NCI-H2107 treated with DMSO at 0.1 percent for 48 hours (cell line): ENCODE results near the gene F8.
"Not testable (repeated sequence)": the region's sequence is repeated elsewhere in the genome, so short reads cannot be mapped to it uniquely, and the experiment has no call there.

ENCODE experiments used
- DNase-seq: peaks from one replicate; lab custom pipeline; 2025; ENCODE audit not compliant: unreplicated experiment; lab: John Stamatoyannopoulos, UW

The F8 gene

DNA sequence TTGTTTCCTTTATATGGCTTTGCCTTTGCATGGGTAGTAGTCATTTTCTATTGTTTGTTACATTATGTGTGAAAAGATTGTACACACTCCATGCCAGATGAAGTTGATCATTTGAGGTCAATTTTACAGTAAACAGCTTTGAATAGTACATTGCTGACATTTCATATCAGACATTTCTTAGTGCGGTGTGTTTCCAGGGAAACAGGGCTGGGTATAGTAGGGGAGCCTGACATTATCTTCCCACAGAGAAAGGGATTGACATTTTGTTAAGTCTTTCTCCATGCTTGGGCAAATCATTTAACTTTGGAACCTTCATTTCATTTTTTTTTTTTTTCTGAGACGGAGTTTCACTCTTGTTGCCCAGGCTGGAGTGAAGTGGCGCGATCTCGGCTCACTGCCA is 9.1 kb upstream of the F8 start:
- no peak for DNase-seq

DNA sequence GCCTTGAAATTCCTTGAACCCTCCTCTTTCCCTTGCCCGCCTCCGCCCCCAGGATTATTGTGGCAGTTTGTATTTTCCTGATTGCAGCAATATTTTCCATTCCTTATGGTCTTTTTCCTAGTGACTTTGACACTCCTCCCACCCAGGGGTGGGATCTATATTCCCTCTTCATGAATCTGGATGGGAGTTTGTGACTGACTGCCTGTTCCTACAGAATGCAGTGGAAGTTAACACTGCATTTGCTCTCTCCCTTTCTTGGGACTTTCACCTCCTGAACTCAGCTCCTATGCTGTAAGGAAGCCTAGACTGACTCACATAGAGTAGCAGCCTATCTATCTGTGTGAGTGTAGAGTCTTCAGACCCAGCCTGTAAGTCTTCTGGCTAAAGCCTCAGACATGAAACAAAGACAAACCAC is 6.4 kb upstream of the F8 start:
- no peak for DNase-seq

DNA sequence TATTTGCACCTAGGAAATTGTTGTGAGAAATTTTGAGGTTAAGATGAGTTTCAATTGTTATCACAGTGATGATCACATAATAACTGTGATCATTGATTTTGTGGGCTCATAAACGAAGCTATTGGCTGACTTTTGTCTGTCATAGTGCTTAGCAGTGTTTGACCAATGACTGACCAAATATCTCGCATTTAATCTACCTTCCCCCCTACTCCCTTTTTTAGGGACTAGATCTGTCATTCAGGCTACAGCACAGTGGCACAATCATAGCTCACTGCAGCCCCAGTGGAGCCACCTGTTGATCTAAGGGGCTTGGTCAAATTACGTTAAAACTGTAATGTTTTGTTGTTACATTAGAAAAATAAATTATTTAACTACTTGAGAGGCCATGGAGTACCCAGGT is 5.6 kb upstream of the F8 start:
- no peak for DNase-seq

DNA sequence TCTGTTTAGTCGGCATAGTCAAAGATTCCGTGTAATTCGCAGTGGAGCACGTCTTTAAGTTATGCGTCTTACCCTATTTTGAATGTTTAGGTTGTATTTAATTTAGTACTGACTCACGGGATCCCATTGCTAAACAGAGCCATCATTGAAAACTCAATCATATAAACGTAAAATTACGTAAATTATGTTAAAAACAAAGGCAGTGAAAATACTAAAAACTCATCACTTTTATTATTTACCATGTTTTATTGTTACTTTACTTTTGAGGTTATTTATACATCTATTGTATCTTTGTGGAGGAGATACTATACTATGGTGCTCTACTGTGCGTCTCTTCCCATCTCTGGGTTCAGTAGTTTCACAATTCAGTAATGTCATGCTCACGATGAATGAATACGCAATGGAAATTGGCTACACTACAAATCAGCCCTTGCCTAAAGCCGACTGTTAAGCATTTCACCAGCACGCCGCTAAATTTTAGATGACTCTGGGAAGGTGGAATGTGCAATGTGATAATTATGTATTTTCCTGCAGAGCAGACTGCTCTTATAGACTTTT is 5.1 kb upstream of the F8 start:
- DNase-seq, result peak; percentile 75

DNA sequence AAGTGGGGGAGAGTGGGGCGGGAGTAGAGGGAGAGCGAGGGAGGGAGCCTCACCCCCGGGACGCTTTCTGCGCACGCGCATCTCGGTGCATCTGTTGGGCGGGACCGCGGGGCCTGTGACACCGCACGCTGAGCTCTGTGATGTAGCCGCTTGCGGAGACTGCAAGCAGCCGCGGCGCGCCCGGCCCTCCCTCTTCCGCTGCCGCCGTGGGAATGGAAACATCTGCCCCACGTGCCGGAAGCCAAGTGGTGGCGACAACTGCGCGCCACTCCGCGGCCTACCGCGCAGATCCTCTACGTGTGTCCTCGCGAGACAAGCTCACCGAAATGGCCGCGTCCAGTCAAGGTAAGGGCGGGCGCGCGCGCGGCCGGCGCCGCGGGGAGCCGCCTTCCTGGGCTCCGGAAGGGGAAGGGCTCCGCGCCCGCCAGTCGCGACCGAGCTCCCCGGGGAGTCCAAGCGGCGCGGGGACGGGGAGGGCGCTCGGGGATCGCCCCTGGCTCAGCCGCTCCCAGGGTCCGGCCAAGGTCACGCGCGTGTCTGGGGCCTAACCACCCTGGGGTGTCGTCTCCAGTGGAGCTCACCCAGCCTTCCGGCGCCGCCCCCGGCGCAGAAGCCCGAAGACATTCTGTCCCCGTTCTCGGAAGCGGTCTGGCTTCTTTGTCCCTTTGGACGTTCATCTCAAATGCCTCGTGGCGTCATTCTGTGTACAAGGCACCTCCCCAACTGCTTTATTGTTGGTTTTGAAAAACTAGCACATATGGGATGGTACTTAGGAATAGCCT is 4.4 kb upstream of the F8 start, which contains the start of gene FUNDC2:
FUNDC2 (plus strand) TSS at position 118 of the 782 bp plus-strand sequence; CDS start at position 213, 95 bp downstream.
- DNase-seq, result peak; percentile 91

DNA sequence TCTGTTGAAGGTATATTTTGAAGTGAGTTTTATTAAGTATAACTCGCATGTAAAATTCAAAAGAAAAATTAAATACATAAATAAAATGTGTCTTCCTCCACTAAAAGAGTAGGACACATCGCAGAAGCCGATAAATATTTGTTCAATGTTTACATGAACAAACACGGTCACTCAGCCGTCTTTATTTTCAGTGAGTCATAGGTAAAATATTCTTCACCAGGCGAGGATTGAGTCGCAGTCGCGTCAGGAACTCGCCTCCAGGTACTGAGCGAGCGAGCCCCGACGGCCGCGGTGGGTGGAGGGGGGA is 3.9 kb upstream of the F8 start:
- DNase-seq, result no peak

DNA sequence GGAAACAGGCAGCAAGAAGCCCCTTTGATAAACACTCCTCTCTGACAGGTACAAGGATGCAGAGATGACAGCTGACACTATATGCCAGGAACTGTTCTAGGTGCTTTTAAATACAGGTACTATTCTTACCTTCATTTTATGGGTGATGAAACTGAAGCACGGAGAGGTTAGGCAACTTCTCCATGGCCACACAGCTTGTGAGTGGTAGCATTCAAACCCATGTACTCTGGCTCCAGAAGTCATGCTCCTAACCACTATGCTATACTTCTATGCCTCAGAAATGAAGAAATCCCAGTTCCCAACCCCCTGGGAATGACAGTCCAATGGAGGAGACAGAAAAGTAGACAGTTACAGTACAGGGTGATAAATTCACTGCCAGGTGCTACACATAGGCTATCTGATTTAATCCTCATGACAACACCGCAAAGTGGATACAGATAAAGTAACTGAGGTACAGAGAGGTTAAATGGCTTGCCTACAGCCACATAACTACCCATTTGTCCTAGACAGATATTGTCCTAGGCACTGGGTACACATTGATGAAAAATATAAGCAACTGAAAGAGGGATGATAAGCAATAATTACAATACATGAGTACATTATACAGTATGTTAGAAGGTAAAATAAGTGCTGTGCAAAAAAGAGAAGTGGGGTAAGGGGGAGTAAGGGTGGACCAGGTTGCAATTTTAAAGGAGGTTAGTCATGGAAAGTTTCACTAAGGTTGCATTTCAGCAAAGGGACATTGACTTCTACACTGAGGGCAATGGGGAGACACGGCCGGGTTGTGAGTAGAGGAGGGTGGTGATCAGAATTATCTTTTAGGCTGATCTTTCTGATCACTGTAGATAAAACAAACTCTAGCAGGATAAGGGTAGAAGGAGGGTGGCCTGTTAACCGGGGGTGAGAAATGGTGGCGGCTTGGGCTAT is 1.6 kb upstream of the F8 start:
- DNase-seq, result no peak

DNA sequence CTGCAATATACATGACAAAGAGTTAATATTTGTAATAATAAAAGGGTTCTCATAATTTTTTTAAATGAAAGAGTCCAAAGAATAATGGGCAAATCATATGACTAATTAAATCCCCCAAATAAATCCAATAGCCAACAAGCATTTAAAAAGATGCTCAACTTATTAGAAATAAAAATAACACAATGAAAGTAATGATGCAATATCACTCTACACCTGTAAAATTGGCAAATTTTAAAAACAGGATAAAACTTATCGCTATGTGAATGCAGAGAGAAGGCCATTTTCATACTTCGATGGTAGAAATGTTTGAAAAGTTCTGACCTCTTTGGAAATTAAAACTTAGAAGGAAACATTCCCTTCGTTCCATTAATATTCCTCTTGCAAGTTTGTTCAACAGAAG is 1.9 kb downstream of the F8 start:
- DNase-seq, result no peak

DNA sequence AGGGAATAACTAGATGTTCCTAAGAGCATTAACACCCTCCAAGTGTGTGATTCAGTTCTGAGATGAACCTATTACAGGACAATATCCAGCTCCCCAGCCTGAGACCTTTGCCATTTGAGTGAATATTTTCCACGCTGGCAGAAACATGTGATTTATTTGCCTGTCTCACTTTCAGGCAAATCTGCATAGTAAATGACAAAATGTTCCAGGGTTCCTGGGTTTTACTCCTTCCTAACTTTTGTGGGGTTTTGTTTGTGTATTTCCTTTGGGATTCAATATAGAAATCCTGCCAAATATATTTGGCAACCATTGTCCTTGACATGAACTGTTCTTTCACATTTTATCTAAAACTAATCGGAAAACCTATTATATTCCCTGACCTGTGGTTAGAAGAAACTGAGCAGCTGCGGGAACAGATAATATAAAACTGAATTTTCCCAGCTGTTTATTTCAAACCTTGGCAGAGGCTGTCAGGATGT is 12.5 kb downstream of the F8 start:
- no peak for DNase-seq

DNA sequence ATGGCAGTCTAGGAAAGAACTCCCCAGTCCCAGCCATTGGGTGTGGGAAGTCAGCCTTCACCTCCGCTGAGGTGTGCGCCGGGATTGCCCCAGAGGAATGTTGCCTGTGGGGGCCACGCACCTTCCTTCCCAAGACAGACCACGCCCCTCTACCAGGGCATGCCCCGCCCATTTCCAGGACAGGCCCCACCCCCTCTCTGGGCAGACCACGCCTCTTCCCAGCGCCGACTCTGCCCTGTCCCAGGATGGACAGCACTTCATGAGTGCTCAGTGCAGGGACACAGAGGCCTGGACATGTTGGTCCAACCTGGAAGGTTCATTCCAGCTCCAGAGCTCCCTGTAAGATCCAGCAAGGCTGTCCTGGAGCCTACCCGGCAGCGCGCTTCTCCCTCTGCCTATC is 13.9 kb downstream of the F8 start:
- not testable (repeated sequence) for DNase-seq

DNA sequence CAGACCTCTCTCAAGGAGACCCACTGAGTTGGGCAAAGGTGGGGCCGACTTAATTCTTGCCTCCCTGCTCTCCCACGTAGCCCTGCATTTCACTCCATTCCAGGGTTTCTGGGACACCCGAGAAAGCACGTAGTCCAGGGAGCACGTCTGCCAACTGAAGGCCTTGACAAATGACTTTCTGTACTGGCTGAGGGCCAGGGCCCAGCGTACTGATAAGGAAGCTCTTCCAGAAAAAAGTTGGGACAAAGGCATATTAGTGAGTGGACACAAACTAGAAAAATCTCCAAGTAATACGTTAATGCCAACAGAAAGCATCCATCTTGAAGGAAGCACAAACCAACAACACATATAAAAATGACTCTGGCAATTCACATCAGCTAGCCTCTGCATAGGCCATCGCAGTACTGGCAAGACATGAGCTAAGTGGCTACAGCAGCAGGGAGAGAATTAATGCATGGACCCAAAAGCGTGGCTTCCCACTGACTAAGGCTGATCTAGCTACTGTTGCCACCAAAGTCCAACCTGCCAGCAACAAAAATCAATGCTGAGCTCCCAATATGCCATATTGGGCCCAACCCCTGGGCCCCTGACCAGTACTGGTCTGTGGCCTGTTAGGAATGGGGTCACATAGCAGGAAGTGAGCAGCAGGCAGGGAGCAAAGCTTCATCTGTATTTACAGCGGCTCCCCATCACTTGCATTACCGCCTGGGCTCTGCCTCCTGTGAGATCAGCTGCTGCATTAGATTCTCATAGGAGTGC is 15.4 kb downstream of the F8 start:
- not testable (repeated sequence) for DNase-seq

DNA sequence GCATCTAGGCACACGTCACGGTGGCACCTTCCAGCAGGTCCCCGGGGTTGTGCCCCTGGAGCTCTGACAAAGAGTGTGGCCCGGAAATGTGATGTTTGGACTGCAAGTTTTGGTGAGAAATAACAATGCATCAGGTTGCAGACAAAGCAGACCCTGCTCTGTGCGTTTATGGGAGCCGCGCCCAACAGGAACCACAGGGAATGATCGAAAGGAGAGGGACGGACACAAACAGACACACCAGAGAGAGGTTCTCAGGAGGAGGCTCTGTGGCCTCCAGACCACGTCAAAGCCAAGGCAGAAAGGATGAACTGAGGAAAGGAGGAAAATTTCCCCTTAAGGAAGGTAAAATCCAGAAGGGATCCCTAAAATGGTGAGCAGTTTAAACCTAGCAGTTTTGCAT is 16.1 kb downstream of the F8 start:
- not testable (repeated sequence) for DNase-seq

DNA sequence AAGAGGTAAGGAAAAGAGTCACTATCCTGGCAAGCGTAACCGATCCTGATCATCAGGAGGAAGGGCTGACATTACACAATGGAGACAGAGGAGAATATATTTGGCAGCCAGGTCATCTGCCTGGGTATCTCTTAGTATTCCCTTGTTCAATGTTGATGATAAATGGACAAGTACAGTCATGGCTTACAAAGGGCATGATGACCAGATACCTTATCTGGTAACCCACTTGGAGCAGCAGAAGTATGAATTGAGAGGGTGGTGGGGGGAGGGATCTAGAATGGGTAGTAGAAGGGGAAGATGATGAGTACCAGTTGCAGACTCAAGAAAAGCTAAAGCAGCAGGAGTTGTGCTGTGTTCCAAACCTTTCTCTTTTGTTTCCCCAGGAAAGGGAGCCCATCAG is 17.3 kb downstream of the F8 start:
- DNase-seq, result no peak

DNA sequence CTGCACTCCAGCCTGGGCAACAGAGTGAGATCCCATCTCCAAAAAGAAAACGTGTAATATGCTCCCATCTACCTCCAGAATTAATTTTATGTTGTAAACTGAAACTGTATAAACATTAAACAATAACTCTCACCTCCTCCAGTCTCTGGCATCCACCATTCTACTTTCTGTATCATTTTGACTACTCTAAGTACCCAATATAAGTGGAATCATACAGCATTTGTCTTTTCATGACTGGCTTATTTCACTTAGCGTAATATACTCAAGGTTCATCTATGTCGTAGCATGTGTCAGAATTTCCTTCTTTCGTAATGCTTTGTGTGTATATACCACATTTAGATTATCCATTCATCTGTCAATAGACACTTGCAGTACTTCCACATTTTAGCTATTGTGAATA is 20.6 kb downstream of the F8 start:
- DNase-seq, result no peak

DNA sequence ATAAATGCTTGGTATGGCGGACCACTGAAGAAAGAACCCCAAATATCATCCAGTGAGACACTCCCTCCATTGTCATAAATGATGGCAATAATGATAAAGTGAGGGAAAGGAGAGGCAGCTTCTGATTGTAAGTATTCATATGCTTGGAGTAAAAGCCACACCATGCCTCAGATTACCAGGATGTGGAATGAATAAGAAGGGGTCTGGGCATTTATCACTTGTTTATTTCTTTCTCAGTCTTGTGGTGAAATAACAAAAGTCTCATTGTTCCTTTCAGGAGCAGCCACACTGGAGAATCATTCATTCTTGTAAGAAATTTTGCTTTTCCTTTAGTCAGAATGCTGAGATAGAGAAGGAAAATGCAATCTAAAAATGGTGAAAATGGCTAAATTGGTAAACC is 21.7 kb downstream of the F8 start:
- DNase-seq, result no peak

DNA sequence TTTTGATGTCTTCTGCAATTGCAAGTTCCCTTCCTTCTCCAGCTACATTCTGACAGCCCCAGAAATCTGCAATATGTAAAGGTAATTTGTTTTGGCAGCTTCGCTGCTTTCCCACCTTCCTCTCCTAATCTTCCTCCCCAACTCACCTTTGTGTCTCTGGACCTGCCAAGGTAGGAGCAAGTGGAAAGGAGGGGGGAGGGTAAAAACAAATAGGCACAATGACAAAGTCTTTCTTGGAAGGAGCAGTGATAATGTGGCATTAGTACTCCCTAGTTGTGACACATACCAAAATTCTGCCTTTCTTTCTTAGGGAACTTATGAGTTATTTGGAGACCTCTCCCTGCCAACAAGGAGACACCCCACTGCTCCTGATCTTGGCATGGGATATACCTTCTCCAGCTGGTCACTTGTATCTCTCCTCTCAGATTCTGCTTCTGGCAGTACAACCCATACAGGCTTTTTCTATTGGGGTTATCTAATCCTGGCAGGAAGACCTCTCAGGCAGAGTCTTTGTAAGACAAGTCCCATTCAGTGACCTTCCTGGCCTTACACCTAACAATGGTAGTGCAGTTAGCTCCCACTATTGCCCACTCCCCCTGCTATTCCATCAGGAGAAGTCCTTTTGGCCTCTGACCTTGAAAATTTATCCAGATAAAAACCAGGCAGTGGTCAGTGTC is 24.2 kb downstream of the F8 start:
- no peak for DNase-seq

DNA sequence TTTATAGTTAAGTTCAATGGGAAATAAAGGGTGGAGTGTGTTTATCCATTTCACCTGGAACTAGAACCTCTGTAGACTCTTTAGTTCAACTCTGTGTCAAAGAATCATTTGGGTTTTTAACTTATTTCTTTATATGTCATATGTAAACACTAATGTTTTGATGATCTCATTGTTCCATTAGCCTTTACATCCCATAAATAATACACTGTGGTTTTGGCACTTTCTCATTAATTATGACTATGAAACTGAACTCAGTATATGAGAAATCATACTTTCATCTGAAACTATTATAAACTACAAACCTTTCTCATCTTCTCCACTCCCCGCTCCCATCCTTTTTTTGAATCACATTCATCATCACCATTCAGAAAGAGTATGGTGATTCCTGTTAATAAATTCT is 31.0 kb downstream of the F8 start:
- DNase-seq, result no peak

DNA sequence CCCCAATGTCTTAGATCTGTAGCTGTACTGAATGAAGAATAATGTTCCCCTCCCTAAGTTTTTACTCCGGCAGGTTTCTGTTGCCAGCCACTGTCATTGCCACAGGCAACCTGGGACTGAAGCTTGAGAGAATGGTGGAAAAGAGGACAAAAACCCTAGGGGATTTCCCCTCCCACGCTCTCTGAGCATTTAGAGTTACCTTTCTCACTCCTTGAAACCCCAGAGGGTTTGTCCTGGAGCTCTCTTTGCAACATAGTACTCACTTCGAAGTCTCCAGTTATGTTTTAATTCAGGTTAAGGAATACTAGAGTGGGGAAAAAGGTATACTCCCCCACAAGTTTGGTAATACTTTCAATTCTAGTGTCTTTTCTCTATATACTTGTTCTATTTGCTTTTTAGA is 31.5 kb downstream of the F8 start:
- DNase-seq, result no peak

DNA sequence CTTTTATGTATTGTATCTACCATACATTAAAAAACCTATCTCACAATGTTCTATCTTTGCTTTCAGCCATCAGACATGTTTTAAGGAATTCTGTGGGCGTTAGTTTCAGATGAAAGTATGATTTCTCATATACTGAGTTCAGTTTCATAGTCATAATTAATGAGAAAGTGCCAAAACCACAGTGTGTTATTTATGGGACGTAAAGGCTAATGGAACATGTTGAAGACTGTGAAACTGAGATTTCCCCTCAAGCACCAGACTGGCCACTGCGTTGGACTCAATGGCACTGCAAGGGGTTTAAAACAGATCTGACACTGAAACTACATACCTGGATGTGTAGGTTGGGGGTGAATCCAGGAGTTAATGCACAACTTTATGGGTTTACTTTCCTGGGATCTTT is 32.0 kb downstream of the F8 start:
- DNase-seq, result no peak

DNA sequence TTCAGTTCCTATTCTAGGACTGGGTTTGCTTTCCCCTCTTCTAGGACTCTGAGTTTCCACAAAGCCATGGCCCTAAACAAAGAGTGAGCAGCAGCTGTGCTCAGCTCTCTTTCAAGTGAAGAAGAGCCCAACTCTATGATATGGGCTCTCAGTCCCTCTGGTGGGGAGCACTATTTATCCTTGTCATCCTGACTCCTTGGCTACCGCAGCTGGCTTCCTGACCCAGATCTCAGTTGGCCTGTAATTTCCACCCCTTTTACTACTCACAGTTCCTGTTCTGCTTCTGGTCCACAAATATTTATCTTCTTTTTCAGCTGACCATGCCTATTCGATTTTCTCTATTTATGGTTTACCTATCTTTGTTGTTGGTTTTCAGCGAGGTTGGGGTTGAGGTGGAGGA is 33.8 kb downstream of the F8 start:
- no peak for DNase-seq

DNA sequence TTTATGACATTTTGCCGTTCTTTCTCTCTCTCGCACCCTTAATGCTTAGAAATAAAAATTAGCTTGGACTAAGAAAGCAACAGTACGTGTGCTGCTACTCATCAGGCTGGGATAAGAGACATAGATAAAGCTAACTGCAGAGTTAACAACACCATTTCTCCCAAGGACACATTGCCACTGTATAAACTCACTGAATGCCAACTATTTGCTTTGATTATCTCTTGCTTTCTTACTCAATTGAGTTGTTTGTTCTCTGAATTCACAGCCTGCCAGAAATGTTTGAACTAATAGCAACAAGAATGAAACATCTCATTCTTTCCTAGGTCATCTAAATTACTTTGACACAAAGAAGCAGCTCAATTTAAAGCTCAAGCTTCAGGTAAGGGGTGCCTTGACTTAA is 34.6 kb downstream of the F8 start:
- DNase-seq, result no peak
